B cell (primary cell): Measurements from ENCODE around the gene ZCCHC7. TPM values are rescaled to one million over a fixed set of nuclear protein-coding genes. Genes with fewer than 3 reads are reported as not detected.
A peak's percentile ranks its signal among the peaks of the same experiment; 100 is the strongest.

Experiments
- ATAC-seq: fragments of 200-7000 bp; cut with Tn5 transposase; one replicate; pipeline ENCODE4 v1.10.0; 2021; ENCODE audit warnings: low read depth, mild to moderate bottlenecking, moderate number of reproducible peaks, moderate library complexity
- CTCF ChIA-PET: fragments of 350-600 bp; sonication (Branson Sonifier 250); formaldehyde crosslinking; loops from one replicate; lab custom pipeline; 2021; ENCODE audit warnings: antibody characterized with exemption, inconsistent platforms; lab: Charles Lee
- POLR2A ChIA-PET: fragments of 350-600 bp; sonication (Branson Sonifier 250); formaldehyde crosslinking; loops from one replicate; lab custom pipeline; 2021; ENCODE audit warnings: antibody characterized with exemption; lab: Charles Lee
- DNase-seq: peaks from one replicate; pipeline ENCODE4 v3.0.0; 2013
- H2AFZ ChIP-seq: 2 replicates; pipeline ENCODE4 v1.6.1; 2012; ENCODE audit warnings: mild to moderate bottlenecking, low read depth, low read length; ENCODE audit not compliant: insufficient read depth, poor library complexity, severe bottlenecking
- H3K27ac ChIP-seq, 2 donors: 1 replicate in 1 of 2; 2 replicates in 1 of 2; pipeline ENCODE4 v1.5.1; 2012 to 2013; ENCODE audit warnings: low read length in 2 of 2, mild to moderate bottlenecking in 2 of 2, moderate library complexity in 1 of 2
- H3K27me3 ChIP-seq, 4 experiments: fragments of 200-600 bp in 1 of 4; sonication (generic) in 1 of 4; replicated peaks in 1 of 4; 1 replicate in 2 of 4; 2 replicates in 2 of 4; pipeline versions ENCODE4 v1.6.1 to v1.7.0; 2013 to 2016; ENCODE audit warnings: low read length in 3 of 4, mild to moderate bottlenecking in 2 of 4, mixed read lengths in 1 of 4, moderate library complexity in 1 of 4; ENCODE audit not compliant: insufficient read depth in 4 of 4, control insufficient read depth in 3 of 4; ENCODE audit errors: control extremely low read depth in 1 of 4
- H3K36me3 ChIP-seq, 2 experiments: replicated peaks in 1 of 2; 1 replicate in 1 of 2; 2 replicates in 1 of 2; pipeline versions ENCODE4 v1.6.1 to v1.7.1; 2013; ENCODE audit warnings: low read length in 1 of 2; ENCODE audit not compliant: insufficient read depth in 2 of 2, control insufficient read depth in 1 of 2; ENCODE audit errors: control extremely low read depth in 1 of 2, extremely low read depth in 1 of 2
- H3K4me1 ChIP-seq, 2 donors: fragments of 200-600 bp in 1 of 2; sonication (generic) in 1 of 2; 1 replicate in 1 of 2; 2 replicates in 1 of 2; pipeline versions ENCODE4 v1.5.1 to v1.6.1; 2013 to 2017; ENCODE audit warnings: low read length in 2 of 2; ENCODE audit not compliant: control insufficient read depth in 2 of 2, insufficient read depth in 2 of 2
- H3K4me2 ChIP-seq: replicated peaks from 2 replicates; pipeline ENCODE3; 2012; ENCODE audit warnings: mild to moderate bottlenecking, low read depth, low read length; ENCODE audit not compliant: poor library complexity, severe bottlenecking
- H3K4me3 ChIP-seq, 5 experiments: fragments of 200-600 bp in 1 of 5; sonication (generic) in 1 of 5; 1 replicate in 3 of 5; 2 replicates in 2 of 5; pipeline versions ENCODE4 v1.5.1 to v1.7.0; 2011 to 2016; ENCODE audit warnings: low read length in 4 of 5, mild to moderate bottlenecking in 4 of 5, low read depth in 2 of 5, control low read depth in 1 of 5, moderate library complexity in 1 of 5; ENCODE audit not compliant: insufficient read depth in 1 of 5; ENCODE audit errors: control extremely low read depth in 1 of 5, extremely low read depth in 1 of 5
- H3K79me2 ChIP-seq: fragments of 200-600 bp; sonication (generic); one replicate; pipeline ENCODE4 v1.6.0; 2016; ENCODE audit warnings: low read length; ENCODE audit not compliant: control insufficient read depth, insufficient read depth
- H3K9ac ChIP-seq: fragments of 200-600 bp; sonication (generic); 2 replicates; pipeline ENCODE4 v1.6.1; 2017; ENCODE audit warnings: mild to moderate bottlenecking, low read length, moderate library complexity
- H3K9me3 ChIP-seq, 3 donors: one replicate each; pipeline versions ENCODE4 v1.6.1 to v1.7.1; 2013; ENCODE audit warnings: low read length in 2 of 3; ENCODE audit not compliant: control insufficient read depth in 2 of 3, insufficient read depth in 1 of 3; ENCODE audit errors: control extremely low read depth in 1 of 3
- H4K20me1 ChIP-seq: 2 replicates; pipeline ENCODE4 v1.6.0; 2012; ENCODE audit warnings: mild to moderate bottlenecking, low read length; ENCODE audit not compliant: insufficient read depth, control insufficient read depth, poor library complexity, severe bottlenecking
- H3K27ac Mint-ChIP-seq: one replicate; pipeline ENCODE4 v1.8.0; 2021; ENCODE audit warnings: mixed read lengths
- H3K27me3 Mint-ChIP-seq: one replicate; pipeline ENCODE4 v1.8.0; 2021; ENCODE audit warnings: mixed read lengths
- H3K4me1 Mint-ChIP-seq: one replicate; pipeline ENCODE4 v1.8.0; 2021; ENCODE audit warnings: mixed read lengths
- H3K4me3 Mint-ChIP-seq: one replicate; pipeline ENCODE4 v1.8.0; 2021; ENCODE audit warnings: mixed read lengths
- H3K9me3 Mint-ChIP-seq: one replicate; pipeline ENCODE4 v1.8.0; 2022; ENCODE audit warnings: mixed read lengths; ENCODE audit not compliant: insufficient read depth
- CTCF ChIP-seq: fragments of 200-600 bp; IDR thresholded peaks from one replicate; pipeline ENCODE4 v1.8.0; 2022; ENCODE audit warnings: antibody characterized with exemption, mild to moderate bottlenecking
- EZH2 ChIP-seq: IDR thresholded peaks from 2 replicates; pipeline ENCODE4 v1.6.1; 2012; ENCODE audit warnings: borderline replicate concordance, low read depth, mild to moderate bottlenecking, moderate library complexity, low read length; ENCODE audit not compliant: insufficient read depth, poor library complexity, severe bottlenecking
- WGBS: methylation state at CpG from one replicate; pipeline ENCODE4 v1.1.5; 2013; ENCODE audit warnings: missing lambda C conversion rate; ENCODE audit not compliant: insufficient coverage; 5-methylcytosine and 5-hydroxymethylcytosine counted together
- intact Hi-C: fragments of 100-400 bp; cut with micrococcal nuclease; formaldehyde crosslinking; loops from one replicate; pipeline ENCODE4 v1.10.0; 2022
- polyA plus RNA-seq: library from polyadenylated mRNA; depleted of rRNA; stranded (reverse); fragments of >200 nt; gene quantifications from 2 replicates; pipeline ENCODE4 v1.2.3, GENCODE V29; 2012
- total RNA-seq, 2 donors: library from RNA; stranded (reverse); fragments of 120-200 nt in 1 of 2; gene quantifications; 1 replicate in 1 of 2; 2 replicates in 1 of 2; pipeline versions ENCODE4 v1.2.3 to v1.2.4, GENCODE V29; 2013 to 2022

ZCCHC7 gene
- total and polyA plus RNA-seq, 2 donors (not counting 1 experiment from before 2014, with no cell fraction given): 56.3 to 83.5 TPM

GRCh38 chr9:37340961-37341360 is 220.6 kb downstream of the ZCCHC7 start:
- peaks cover 0 to 6% of the 10 kb centered on the region in 2 experiments for H3K36me3 ChIP-seq
- intact Hi-C loops: no loop called here
- H2AFZ ChIP-seq: no peak overlapping the region
- H3K9me3 ChIP-seq: no peaks in the 10 kb centered on the region
- H3K9ac ChIP-seq: no peak overlapping the region
- Mint-ChIP-seq H3K9me3 (no peaks in the 10 kb centered on the region), H3K4me3 (no peak overlapping the region), H3K27me3 (no peaks in the 10 kb centered on the region), H3K4me1 (peaks cover 53% of the 10 kb centered on the region), H3K27ac (no peak overlapping the region)
- peak overlapping the region in 1 of 2 donors; percentile 77 for H3K27ac ChIP-seq
- ATAC-seq (no peak), DNase-seq (no peak)
- H4K20me1 ChIP-seq: peaks cover 4% of the 10 kb centered on the region
- no CpG with 5 or more reads among the region's 1 CpG for WGBS
- CTCF ChIA-PET: interaction anchor here (0.6 to 3.1 kb wide), 7 partner anchors 11 to 468 kb away, joined by 3 to 18 read pairs (median 3); no protein-coding TSS in a partner anchor
- no peaks in the 10 kb centered on the region for H3K27me3 ChIP-seq
- TF ChIP-seq EZH2 (no peak), CTCF (no peak)
- H3K4me1 ChIP-seq: peaks cover 58 to 73% of the 10 kb centered on the region in 2 donors
- peaks cover 76% of the 10 kb centered on the region for H3K79me2 ChIP-seq
- POLR2A ChIA-PET: interaction anchor here (0.7 kb wide), 1 partner anchor 34 kb away, joined by 4 read pairs; no protein-coding TSS in a partner anchor
- H3K4me3 ChIP-seq: no peak overlapping the region
- H3K4me2 ChIP-seq: peak overlapping the region; percentile 4

- H3K4me3 Mint-ChIP-seq: no peak overlapping the region
- H3K4me1 Mint-ChIP-seq: peaks cover 45% of the 10 kb centered on the region
- H3K27me3 Mint-ChIP-seq: no peaks in the 10 kb centered on the region
- POLR2A ChIA-PET: no interaction called here
- no peaks in the 10 kb centered on the region for H3K27me3 ChIP-seq
- H3K4me3 ChIP-seq: no peak overlapping the region
- DNase-seq (no peak), ATAC-seq (no peak)
- no peaks in the 10 kb centered on the region for H3K9me3 Mint-ChIP-seq
- peaks cover 77% of the 10 kb centered on the region for H3K79me2 ChIP-seq
- peaks cover 4% of the 10 kb centered on the region for H4K20me1 ChIP-seq
- TF ChIP-seq CTCF (no peak), EZH2 (no peak)
- intact Hi-C loops: no loop called here
- peak overlapping the region; percentile 4 for H3K4me2 ChIP-seq
- no peak overlapping the region for H3K9ac ChIP-seq
- H3K36me3 ChIP-seq: peaks cover 0 to 11% of the 10 kb centered on the region in 2 experiments
- no peak overlapping the region for H2AFZ ChIP-seq
- CTCF ChIA-PET: interaction anchor here (0.6 to 3.1 kb wide), 6 partner anchors 12 to 469 kb away, joined by 3 to 18 read pairs (median 3); no protein-coding TSS in a partner anchor
- H3K9me3 ChIP-seq: no peaks in the 10 kb centered on the region
- peaks cover 51 to 66% of the 10 kb centered on the region in 2 donors for H3K4me1 ChIP-seq
- H3K27ac ChIP-seq: peak overlapping the region; percentile 20 to 77
- 88% methylated on average over 2 of the region's 2 CpGs for WGBS
- no peak overlapping the region for H3K27ac Mint-ChIP-seq
These were observed 221.3 kb downstream of the ZCCHC7 start for GRCh38 chr9:37341704-37342103.
